NT2/D1 (cell line): ENCODE measurements around the gene DMPK.

Source experiments
- SUZ12 ChIP-seq: IDR thresholded peaks from 2 replicates; pipeline ENCODE4 v1.6.1; 2011; ENCODE audit not compliant: insufficient read length, insufficient read depth; ENCODE audit errors: extremely low read depth
- YY1 ChIP-seq: IDR thresholded peaks from 2 replicates; pipeline ENCODE4 v1.6.1; 2011; ENCODE audit not compliant: insufficient read length, insufficient read depth
- ZNF274 ChIP-seq: IDR thresholded peaks from 2 replicates; pipeline ENCODE4 v1.6.1; 2011; ENCODE audit warnings: mild to moderate bottlenecking, low read depth, low read length

- no peak for TF ChIP-seq ZNF274
- no peak for TF ChIP-seq YY1
- TF ChIP-seq SUZ12 = no peak
Measured at GRCh38 chr19:45780146-45780447, 2.2 kb downstream of the DMPK start.
